ENCODE measurements around the gene MLF2. TPM values are rescaled to one million over a fixed set of nuclear protein-coding genes. Genes with fewer than 3 reads are reported as not detected.

MLF2 gene
- total and polyA plus RNA-seq, 2 donors, result 69.5 to 131 TPM

DNA sequence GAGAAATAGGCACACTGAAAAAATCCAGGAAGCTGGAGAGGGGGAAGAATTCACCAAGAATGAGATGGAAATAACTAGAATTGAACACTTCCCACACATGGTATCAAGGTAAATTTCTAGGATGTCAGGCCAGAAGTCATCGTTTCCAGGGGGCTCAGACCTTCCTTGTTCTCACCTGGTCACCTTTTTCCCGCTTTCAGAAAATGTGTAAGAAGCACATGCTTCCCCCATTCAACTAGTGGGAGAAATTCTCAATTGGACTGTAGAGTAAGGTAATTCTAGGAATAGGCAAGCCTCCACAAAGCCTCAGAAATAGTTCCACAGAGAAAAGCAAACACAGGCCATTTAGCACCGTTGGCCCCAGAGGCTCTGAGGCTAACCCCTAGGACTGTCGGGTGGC, 10.4 kb upstream of the MLF2 start:
- Histone ChIP-seq H3K9me3 (ENCODE audit: control insufficient read depth in 2 of 2, insufficient read depth in 1 of 2, low read length in 1 of 2) (peaks cover 0 to 3% of the 10 kb centered on the region in 2 donors), H3K27me3 (ENCODE audit: control insufficient read depth in 2 of 2, insufficient read depth in 1 of 2, low read length in 1 of 2) (peaks cover 17 to 47% of the 10 kb centered on the region in 2 donors), H3K27ac (ENCODE audit: low read depth in 1 of 2, low read length in 1 of 2) (peak overlapping the region in 1 of 2 donors; percentile 45), H3K36me3 (ENCODE audit: control insufficient read depth in 2 of 2, insufficient read depth in 2 of 2, low read length in 1 of 2) (no peaks in the 10 kb centered on the region), H3K4me1 (ENCODE audit: control insufficient read depth in 2 of 2, insufficient read depth in 2 of 2, low read length in 2 of 2) (peaks cover 29 to 49% of the 10 kb centered on the region in 2 donors), H3K4me3 (ENCODE audit: low read length in 2 of 2) (no peak overlapping the region)
- WGBS, result 89% methylated on average over 4 of the region's 4 CpGs
- DNase-seq (ENCODE audit: low read depth in 6 of 9, low spot score in 9 of 9), result no peak

DNA sequence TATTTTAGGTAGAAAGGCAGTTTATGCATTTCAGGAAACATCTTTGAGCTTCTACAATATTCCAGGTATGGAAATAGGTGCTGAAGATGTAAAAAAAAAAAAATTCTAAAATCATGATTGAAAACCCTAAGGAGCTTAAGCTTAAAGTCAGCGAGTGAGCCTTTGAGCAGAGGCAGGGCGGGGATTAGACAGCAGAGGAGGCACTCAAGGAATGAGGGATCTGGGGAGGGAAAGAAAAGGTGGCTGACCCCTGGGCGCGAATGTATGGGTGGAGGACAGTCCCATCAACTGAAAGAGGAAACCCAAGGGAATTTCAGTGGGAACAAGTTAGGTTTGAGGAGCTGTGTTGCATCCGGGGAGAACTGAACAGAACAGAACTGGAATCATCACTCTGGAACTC, 6.8 kb upstream of the MLF2 start:
- peaks cover 2 to 17% of the 10 kb centered on the region in 2 donors for H3K27me3 ChIP-seq (ENCODE audit: control insufficient read depth in 2 of 2, insufficient read depth in 1 of 2, low read length in 1 of 2)
- 99% methylated on average over 5 of the region's 5 CpGs for WGBS
- no peak overlapping the region for H3K4me3 ChIP-seq (ENCODE audit: low read length in 2 of 2)

DNA sequence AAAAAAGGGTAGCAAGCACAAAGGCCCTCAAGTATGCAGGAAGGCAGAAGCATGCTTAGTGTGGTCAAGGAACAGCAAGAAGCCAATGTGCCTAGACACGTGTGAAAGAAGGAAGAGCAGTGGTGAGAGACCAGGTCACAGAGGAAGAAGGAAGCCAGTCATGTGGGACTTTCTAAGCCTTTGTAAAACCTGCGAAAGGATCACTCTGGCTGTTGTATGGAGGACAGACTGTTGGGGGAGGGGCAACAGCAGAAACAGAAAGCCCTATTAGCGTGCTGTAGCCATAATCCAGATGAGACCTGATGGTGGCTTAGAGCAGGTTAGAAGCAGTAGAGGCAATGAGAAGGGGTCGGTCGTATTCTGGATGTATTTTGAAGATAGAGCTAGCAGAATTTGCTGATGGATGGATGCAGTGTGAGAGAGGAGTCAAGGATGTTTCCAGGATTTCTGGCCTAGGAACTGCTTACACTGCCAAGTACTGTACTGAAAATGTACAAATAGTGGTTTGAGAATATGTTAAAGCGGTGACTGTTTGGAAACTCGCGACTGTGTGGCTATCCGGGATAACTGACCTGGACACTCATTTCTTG, 5.7 kb upstream of the MLF2 start:
- H3K36me3 ChIP-seq (ENCODE audit: control insufficient read depth in 2 of 2, insufficient read depth in 2 of 2, low read length in 1 of 2), result no peaks in the 10 kb centered on the region
- no peak overlapping the region for H3K27ac ChIP-seq (ENCODE audit: low read depth in 1 of 2, low read length in 1 of 2)
- H3K4me3 ChIP-seq (ENCODE audit: low read length in 2 of 2), result no peak overlapping the region
- 89% methylated on average over 9 of the region's 9 CpGs for WGBS
- no peaks in the 10 kb centered on the region for H3K9me3 ChIP-seq (ENCODE audit: control insufficient read depth in 2 of 2, insufficient read depth in 1 of 2, low read length in 1 of 2)
- peaks cover 7 to 17% of the 10 kb centered on the region in 2 donors for H3K4me1 ChIP-seq (ENCODE audit: control insufficient read depth in 2 of 2, insufficient read depth in 2 of 2, low read length in 2 of 2)
- peaks cover 0 to 6% of the 10 kb centered on the region in 2 donors for H3K27me3 ChIP-seq (ENCODE audit: control insufficient read depth in 2 of 2, insufficient read depth in 1 of 2, low read length in 1 of 2)
- DNase-seq (ENCODE audit: low read depth in 6 of 9, low spot score in 9 of 9), result peak in 1 of 9 donors; percentile 55

More for the DNA sequence above, 6.8 kb upstream of the MLF2 start:
- Histone ChIP-seq H3K9me3 (ENCODE audit: control insufficient read depth in 2 of 2, insufficient read depth in 1 of 2, low read length in 1 of 2) (no peaks in the 10 kb centered on the region), H3K27ac (ENCODE audit: low read depth in 1 of 2, low read length in 1 of 2) (no peak overlapping the region), H3K36me3 (ENCODE audit: control insufficient read depth in 2 of 2, insufficient read depth in 2 of 2, low read length in 1 of 2) (no peaks in the 10 kb centered on the region), H3K4me1 (ENCODE audit: control insufficient read depth in 2 of 2, insufficient read depth in 2 of 2, low read length in 2 of 2) (peaks cover 12 to 23% of the 10 kb centered on the region in 2 donors)
- DNase-seq (ENCODE audit: low read depth in 6 of 9, low spot score in 9 of 9), result no peak

DNA sequence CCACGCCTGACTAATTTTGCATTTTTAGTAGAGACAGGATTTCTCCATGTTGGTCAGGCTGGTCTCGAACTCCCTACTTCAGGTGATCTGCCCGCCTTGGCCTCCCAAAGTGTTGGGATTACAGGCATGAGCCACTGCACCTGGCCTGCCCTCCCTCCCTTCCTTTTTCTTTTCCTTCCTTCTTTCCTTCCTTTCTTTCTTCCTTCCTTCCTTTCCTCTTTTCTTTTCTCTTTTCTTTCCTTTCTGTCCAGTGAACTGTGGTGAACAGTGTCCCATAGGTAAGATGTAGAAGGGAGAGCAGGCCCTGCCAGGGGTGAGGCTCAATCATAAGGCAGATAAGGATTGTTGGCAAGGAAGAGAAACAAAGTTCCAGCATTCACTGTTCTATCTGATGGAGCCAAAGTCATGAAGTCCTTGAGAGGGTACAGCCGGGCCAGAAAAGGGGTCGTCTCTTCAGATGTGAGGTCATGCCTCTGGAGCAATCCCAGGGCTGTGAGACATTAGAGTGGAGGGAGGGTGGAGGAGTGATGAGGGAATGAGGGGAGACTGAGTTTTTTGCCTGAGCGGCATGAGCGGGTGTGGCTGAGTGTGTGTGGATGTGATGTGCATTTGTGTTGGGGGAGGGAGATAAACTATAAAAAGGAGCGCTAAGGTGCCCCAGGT, 4.2 kb upstream of the MLF2 start:
- no peak overlapping the region for H3K27ac ChIP-seq (ENCODE audit: low read depth in 1 of 2, low read length in 1 of 2)
- no peaks in the 10 kb centered on the region for H3K36me3 ChIP-seq (ENCODE audit: control insufficient read depth in 2 of 2, insufficient read depth in 2 of 2, low read length in 1 of 2)
- no peak overlapping the region for H3K4me3 ChIP-seq (ENCODE audit: low read length in 2 of 2)
- H3K4me1 ChIP-seq (ENCODE audit: control insufficient read depth in 2 of 2, insufficient read depth in 2 of 2, low read length in 2 of 2), result peaks cover 10 to 25% of the 10 kb centered on the region in 2 donors
- no peaks in the 10 kb centered on the region for H3K9me3 ChIP-seq (ENCODE audit: control insufficient read depth in 2 of 2, insufficient read depth in 1 of 2, low read length in 1 of 2)
- no peak for DNase-seq (ENCODE audit: low read depth in 6 of 9, low spot score in 9 of 9)
- WGBS, result 96% methylated on average over 8 of the region's 8 CpGs
- H3K27me3 ChIP-seq (ENCODE audit: control insufficient read depth in 2 of 2, insufficient read depth in 1 of 2, low read length in 1 of 2), result peaks cover 0 to 4% of the 10 kb centered on the region in 2 donors

DNA sequence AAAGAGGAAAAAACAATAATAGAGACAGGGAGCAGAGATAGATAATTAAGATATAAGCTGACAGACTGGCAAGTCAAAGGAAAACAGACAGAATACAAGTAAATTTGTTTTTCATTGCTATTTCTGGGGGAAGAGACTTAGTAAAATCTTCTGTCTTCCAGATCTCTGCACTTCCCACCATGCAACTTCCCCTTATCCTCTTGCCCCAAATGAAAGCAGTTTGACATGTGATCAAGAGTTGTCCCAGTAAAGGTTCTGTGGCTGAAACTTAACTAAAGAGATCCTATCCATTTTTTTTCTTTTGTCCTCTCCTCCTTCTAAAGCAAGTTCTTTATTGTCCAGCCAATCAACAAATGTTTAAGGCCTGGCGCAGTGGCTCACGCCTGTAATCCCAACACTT, 1.5 kb upstream of the MLF2 start:
- Histone ChIP-seq H3K36me3 (ENCODE audit: control insufficient read depth in 2 of 2, insufficient read depth in 2 of 2, low read length in 1 of 2) (peaks cover 19 to 24% of the 10 kb centered on the region in 2 donors), H3K4me3 (ENCODE audit: low read length in 2 of 2) (no peak overlapping the region), H3K9me3 (ENCODE audit: control insufficient read depth in 2 of 2, insufficient read depth in 1 of 2, low read length in 1 of 2) (no peaks in the 10 kb centered on the region), H3K27me3 (ENCODE audit: control insufficient read depth in 2 of 2, insufficient read depth in 1 of 2, low read length in 1 of 2) (no peaks in the 10 kb centered on the region), H3K4me1 (ENCODE audit: control insufficient read depth in 2 of 2, insufficient read depth in 2 of 2, low read length in 2 of 2) (peaks cover 13 to 32% of the 10 kb centered on the region in 2 donors), H3K27ac (ENCODE audit: low read depth in 1 of 2, low read length in 1 of 2) (no peak overlapping the region)
- 98% methylated on average over 2 of the region's 2 CpGs for WGBS
- no peak for DNase-seq (ENCODE audit: low read depth in 6 of 9, low spot score in 9 of 9)

DNA sequence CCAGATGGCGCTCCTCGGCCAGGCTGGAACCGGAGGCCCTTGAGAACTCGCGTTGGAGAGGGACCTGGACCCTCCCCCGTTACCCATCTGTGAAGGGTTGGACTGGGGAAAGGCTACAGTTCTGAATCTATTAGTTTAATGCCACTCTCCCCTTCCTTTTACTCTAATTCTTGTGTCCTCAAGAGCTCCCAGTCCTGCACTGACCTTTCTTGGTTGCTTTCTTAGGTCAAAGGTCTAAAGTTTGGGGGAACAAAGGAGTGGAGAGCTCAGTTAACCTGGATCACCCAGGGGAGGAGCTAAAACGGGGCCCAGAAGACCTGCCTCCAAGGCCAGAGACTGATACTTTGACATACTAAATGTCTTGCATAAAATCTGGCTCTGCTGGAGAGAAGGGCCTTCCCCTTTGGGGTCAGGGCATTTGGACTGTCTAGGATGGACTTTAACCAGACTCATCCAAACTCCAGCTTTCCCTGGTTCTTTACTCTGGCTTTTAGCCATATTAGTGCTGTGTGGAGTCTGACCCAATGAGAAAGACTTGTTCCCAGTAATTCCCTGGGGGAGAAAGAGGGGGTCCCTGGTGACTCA, 923 bp upstream of the MLF2 start:
- 4% methylated on average over 7 of the region's 7 CpGs for WGBS
- peaks cover 13 to 29% of the 10 kb centered on the region in 2 donors for H3K4me1 ChIP-seq (ENCODE audit: control insufficient read depth in 2 of 2, insufficient read depth in 2 of 2, low read length in 2 of 2)
- peak overlapping the region; percentile 84 to 91 for H3K4me3 ChIP-seq (ENCODE audit: low read length in 2 of 2)
- no peaks in the 10 kb centered on the region for H3K27me3 ChIP-seq (ENCODE audit: control insufficient read depth in 2 of 2, insufficient read depth in 1 of 2, low read length in 1 of 2)
- peaks cover 24 to 29% of the 10 kb centered on the region in 2 donors for H3K36me3 ChIP-seq (ENCODE audit: control insufficient read depth in 2 of 2, insufficient read depth in 2 of 2, low read length in 1 of 2)
- no peaks in the 10 kb centered on the region for H3K9me3 ChIP-seq (ENCODE audit: control insufficient read depth in 2 of 2, insufficient read depth in 1 of 2, low read length in 1 of 2)
- DNase-seq (ENCODE audit: low read depth in 6 of 9, low spot score in 9 of 9), result no peak
- H3K27ac ChIP-seq (ENCODE audit: low read depth in 1 of 2, low read length in 1 of 2), result peak overlapping the region in 1 of 2 donors; percentile 98

DNA sequence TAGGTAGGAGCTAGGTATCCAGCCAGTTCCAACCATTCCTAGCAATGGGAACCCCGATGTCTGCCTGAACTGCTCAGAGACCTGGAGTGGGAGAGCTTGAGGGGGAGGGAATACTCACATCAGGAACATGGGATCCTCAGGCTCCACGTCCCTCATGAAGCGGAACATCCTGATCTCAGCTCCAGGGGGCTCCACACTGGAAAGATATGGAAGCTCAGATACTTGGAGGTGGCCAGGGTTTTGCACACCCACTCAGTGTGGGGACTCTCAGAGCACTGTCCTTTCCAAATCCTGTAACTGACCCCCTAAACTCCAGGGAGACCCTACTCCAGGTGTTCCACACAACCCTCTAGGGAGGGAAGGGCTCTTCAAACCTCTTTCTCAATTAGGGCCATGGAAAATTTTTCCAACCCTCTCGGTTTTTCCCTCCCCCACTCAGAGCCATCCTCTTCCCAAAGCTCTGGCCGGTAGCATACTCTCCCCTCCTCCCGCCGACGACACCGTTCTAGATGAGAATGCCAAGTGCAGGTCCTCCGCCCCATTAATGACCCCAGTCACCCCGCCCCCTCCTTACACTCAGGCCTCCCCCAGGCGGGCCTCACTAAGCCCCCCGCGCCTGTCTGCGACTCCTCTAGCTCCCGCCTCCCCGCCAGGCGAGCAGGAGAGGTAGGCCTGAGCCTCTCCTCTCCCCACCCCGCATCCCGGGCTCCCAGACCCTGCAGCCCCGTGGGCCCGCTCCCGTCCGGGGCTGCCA, 597 bp downstream of the MLF2 start:
- H3K4me3 ChIP-seq (ENCODE audit: low read length in 2 of 2), result peak overlapping the region; percentile 84 to 91
- peaks cover 9 to 22% of the 10 kb centered on the region in 2 donors for H3K4me1 ChIP-seq (ENCODE audit: control insufficient read depth in 2 of 2, insufficient read depth in 2 of 2, low read length in 2 of 2)
- peak overlapping the region; percentile 84 to 98 for H3K27ac ChIP-seq (ENCODE audit: low read depth in 1 of 2, low read length in 1 of 2)
- DNase-seq (ENCODE audit: low read depth in 6 of 9, low spot score in 9 of 9), result peak in 1 of 9 donors; percentile 33
- H3K27me3 ChIP-seq (ENCODE audit: control insufficient read depth in 2 of 2, insufficient read depth in 1 of 2, low read length in 1 of 2), result no peaks in the 10 kb centered on the region
- no peaks in the 10 kb centered on the region for H3K9me3 ChIP-seq (ENCODE audit: control insufficient read depth in 2 of 2, insufficient read depth in 1 of 2, low read length in 1 of 2)
- peaks cover 39 to 44% of the 10 kb centered on the region in 2 donors for H3K36me3 ChIP-seq (ENCODE audit: control insufficient read depth in 2 of 2, insufficient read depth in 2 of 2, low read length in 1 of 2)
- WGBS, result 11% methylated on average over 24 of the region's 24 CpGs

DNA sequence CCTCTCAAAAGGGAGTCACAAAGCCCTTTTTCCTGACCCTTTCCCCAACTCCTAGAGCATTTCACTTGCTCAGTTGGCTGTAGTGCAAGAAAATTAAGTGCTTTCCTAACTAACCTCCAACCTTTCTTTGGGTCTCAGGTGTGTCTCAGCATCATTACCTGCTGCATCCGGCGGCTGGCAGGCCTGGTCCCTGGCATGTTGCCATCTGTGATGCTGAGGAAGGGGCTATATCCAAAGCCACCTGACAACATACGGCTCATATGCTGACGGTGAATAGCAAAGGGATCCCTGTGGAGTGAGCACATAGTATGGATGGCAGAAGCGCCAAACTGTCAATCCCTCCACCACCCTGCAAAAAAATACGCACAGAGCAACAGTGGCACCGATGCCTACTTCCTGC, 1.2 kb downstream of the MLF2 start:
- Histone ChIP-seq H3K27ac (ENCODE audit: low read depth in 1 of 2, low read length in 1 of 2) (peak overlapping the region in 1 of 2 donors; percentile 60), H3K4me3 (ENCODE audit: low read length in 2 of 2) (peak overlapping the region in 1 of 2 donors; percentile 91), H3K36me3 (ENCODE audit: control insufficient read depth in 2 of 2, insufficient read depth in 2 of 2, low read length in 1 of 2) (peaks cover 41 to 50% of the 10 kb centered on the region in 2 donors), H3K9me3 (ENCODE audit: control insufficient read depth in 2 of 2, insufficient read depth in 1 of 2, low read length in 1 of 2) (no peaks in the 10 kb centered on the region), H3K4me1 (ENCODE audit: control insufficient read depth in 2 of 2, insufficient read depth in 2 of 2, low read length in 2 of 2) (peaks cover 9 to 22% of the 10 kb centered on the region in 2 donors), H3K27me3 (ENCODE audit: control insufficient read depth in 2 of 2, insufficient read depth in 1 of 2, low read length in 1 of 2) (no peaks in the 10 kb centered on the region)
- DNase-seq (ENCODE audit: low read depth in 6 of 9, low spot score in 9 of 9), result no peak
- WGBS, result 95% methylated on average over 7 of the region's 7 CpGs

Measured in thymus (tissue), 11 donors.